ENCODE data around the gene SLC39A13.

The SLC39A13 gene

GRCh38 chr11:47438721-47439120 lies 30.3 kb downstream of the SLC39A13 start:
- DNase-seq (ENCODE audit: low spot score), result no peak
- no peak overlapping the region for H3K27ac ChIP-seq
- no peak for TF ChIP-seq CTCF (IDR thresholded peaks at IDR 0.05)
- H3K4me3 ChIP-seq, result no peak overlapping the region

- Histone ChIP-seq H3K4me3 (no peak overlapping the region), H3K27ac (no peak overlapping the region)
- DNase-seq (ENCODE audit: low spot score), result no peak
- TF ChIP-seq CTCF (IDR thresholded peaks at IDR 0.05), result no peak
These were observed 31.7 kb downstream of the SLC39A13 start for GRCh38 chr11:47440054-47440476.

GRCh38 chr11:47441421-47441820 lies 33.0 kb downstream of the SLC39A13 start:
- DNase-seq (ENCODE audit: low spot score), result no peak
- Histone ChIP-seq H3K4me3 (no peak overlapping the region), H3K27ac (no peak overlapping the region)
- no peak for TF ChIP-seq CTCF (IDR thresholded peaks at IDR 0.05)

- Histone ChIP-seq H3K4me3 (no peak overlapping the region), H3K27ac (no peak overlapping the region)
- no peak for TF ChIP-seq CTCF (IDR thresholded peaks at IDR 0.05)
- no peak for DNase-seq (ENCODE audit: low spot score)
These were observed 34.1 kb downstream of the SLC39A13 start for GRCh38 chr11:47442514-47442913.

- no peak overlapping the region for H3K27ac ChIP-seq
- TF ChIP-seq CTCF (IDR thresholded peaks at IDR 0.05), result no peak
- H3K4me3 ChIP-seq, result no peak overlapping the region
- DNase-seq (ENCODE audit: low spot score), result no peak
These were observed 34.8 kb downstream of the SLC39A13 start for GRCh38 chr11:47443028-47443700.

GRCh38 chr11:47443817-47444216 lies 35.4 kb downstream of the SLC39A13 start:
- H3K27ac ChIP-seq, result no peak overlapping the region
- H3K4me3 ChIP-seq, result no peak overlapping the region
- DNase-seq (ENCODE audit: low spot score), result no peak
- no peak for TF ChIP-seq CTCF (IDR thresholded peaks at IDR 0.05)

- no peak for TF ChIP-seq CTCF (IDR thresholded peaks at IDR 0.05)
- Histone ChIP-seq H3K4me3 (no peak overlapping the region), H3K27ac (no peak overlapping the region)
- DNase-seq (ENCODE audit: low spot score), result no peak
These were observed 37.5 kb downstream of the SLC39A13 start for GRCh38 chr11:47445840-47446239.
